ENCODE results near the gene RNF220.

The RNF220 gene

DNA sequence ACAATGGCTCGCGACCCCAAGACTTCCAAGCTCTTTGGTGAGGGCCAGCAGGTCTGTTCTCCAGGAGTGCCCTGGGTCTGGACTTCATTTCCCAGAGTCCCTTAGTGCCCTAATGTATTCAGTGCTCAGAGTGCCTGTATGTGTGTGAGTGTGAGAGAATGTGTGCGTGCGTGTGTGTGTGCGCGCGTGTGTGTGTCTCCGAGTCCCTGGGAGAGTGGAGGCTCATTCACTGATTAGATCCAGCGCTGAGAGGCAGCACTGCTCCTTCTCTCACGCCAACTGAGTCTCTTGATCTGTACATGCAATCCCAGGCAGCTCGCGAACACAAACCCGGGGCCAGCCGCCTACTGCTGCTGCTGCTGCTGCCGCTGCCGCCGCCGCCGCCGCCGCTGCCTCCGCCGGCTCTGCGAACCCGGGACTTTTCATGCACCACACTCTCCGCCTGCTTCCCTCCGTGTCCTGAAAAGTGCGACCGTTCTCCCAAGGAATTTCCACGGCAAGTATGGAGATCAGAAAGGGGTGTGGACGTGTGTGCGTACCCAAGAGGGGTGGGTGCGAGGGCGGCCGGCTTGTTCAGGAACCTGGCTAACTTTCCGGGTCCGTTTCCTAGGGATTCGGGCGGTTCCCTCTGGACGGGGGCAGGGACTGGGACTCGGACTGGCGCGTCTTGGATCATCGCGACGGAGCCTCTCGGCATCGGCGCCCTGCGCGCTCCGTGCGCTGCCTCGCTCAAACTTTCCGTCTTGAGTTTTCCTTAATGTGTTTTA lies at the start of gene RNF220:
Gene RNF220, plus strand, starts transcription at position 225 of the 767 bp plus-strand sequence.
- no peak for DNase-seq (ENCODE audit: low read depth in 2 of 2)

DNA sequence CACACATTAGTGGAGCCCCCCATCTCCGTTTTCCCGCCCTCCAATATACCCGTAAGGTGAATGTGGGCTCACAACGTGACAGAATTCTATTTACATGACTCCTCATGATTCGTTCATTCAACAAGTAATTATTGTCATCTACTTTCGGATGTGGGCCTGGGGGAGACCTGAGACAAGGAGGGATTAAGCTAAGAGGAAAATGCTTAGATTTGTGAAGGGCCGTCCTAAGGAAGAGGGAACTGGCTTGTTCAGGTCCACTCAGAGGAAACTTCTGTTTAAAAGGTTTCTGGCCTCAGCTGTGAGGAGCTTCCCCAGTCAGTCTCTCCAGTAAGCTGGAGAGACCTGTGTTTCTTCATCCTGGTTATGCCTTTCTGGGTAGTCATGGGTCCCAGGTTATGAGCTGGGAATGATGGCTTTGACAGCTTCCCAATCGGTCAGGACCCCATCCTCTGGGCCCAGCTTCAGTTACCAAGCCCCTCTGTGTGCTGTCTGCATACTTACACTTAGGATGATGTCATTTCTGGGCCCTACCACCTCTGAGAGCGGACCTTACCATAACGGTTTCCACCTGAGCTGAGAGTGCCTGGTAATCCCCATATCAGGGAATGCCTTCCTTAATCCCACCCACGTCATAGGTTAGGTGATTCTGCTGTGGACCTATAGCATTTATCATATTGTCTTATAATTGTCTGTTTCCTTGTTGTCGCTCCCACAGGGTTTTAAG lies 49.3 kb upstream of the RNF220 start:
- DNase-seq (ENCODE audit: low read depth in 2 of 2) = no peak

DNA sequence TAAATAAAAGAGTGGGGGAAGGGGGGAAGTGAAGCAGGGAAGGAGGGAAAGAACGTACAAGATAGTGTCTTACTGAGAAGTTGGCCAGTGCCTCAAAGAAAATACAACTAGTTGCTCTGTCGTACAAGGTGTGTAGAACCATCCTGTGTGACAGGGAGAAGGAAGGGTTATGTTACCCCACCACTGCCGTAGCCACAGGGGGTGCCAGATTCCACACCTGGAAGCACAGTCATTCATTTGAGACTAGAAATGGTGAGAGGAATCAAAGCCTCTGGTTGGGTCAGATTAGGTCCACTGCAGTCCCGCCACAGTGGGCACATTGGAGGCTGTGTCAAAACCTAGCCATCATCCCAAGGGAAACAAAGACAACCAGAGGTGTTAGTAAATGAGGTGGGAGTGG lies 47.3 kb upstream of the RNF220 start:
- DNase-seq (ENCODE audit: low read depth in 2 of 2) = no peak

DNA sequence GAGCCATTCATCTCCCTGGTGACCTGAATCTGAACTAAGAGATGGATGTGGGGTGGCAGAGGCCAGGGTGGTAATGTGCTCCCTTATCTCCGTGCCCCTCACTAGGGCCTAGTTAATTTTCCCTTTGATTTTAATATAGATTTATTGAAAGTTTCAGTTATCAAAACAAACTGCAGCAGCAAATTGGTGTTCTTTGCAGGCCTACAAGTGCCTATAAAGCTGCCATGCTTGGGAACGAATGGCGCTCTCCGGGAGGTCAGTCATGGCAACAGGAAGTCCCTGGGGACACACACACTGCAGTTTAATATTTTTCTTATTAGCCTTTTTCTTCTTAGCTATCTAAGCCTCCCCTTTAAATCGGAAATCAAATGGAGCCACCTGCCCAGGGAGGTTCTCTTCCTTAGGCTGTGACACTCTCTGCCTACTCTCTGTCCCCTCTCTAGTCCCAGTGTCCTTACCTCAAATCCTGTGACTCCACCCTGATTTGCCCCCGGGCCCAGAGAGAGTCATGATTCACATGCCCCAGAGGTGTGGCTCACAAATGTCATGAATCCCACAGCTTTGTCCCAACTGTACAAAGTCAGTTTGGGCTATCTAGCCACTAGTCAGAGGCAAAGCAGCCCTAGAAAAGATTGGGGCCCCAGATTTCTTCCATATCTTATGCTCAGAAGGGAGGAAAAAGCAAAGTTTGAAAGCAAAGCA lies 45.7 kb upstream of the RNF220 start:
- DNase-seq (ENCODE audit: low read depth in 2 of 2) = no peak

DNA sequence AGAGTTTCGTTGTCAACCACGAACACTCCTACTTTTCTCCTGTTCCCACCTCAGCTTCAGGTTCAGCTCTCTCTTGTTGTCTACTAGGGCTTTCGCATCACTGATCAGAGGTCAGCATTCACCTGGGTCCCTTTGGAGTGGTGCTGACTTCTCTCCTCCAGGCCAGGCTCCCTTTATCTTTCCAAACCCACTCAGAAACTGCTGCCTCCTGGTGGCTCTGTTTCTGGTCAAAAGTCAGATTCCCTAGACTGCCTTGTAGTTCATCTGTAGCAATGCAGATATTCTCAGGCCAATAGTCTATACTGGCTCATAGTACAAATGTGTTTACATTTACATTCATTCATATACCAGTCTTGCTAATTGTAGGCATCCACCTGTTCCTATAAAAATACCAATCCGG lies 43.6 kb upstream of the RNF220 start:
- DNase-seq (ENCODE audit: low read depth in 2 of 2) = no peak

DNA sequence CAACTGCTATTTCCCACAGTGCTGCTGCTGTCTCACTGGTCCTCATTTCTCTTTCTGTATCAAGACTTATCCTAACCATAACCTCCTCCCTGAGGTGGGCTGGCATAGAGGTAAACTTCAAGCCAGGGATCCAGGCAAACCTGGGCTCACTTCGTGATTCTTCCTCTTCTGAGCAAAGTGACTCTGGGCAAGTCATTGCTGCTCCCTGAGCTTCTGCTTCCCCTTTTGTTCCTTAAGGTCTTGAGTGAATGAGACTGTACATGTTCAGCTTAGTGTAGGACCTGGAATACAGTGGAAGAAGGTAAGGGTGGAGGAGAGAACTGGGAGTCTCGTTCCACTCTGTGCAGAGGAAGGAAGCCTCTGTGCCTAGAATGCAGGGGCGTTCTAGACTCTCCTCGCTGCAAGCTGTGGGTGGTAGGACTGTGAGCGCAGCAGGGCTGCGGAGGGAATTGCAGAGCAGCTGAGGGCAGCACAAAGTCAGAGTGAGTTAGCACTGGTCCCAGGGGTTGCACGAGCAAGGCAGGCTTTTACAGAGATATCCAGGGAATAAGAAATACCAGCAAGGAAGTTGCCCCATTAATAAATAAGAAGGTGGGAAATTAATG lies 38.6 kb upstream of the RNF220 start:
- DNase-seq (ENCODE audit: low read depth in 2 of 2) = no peak

DNA sequence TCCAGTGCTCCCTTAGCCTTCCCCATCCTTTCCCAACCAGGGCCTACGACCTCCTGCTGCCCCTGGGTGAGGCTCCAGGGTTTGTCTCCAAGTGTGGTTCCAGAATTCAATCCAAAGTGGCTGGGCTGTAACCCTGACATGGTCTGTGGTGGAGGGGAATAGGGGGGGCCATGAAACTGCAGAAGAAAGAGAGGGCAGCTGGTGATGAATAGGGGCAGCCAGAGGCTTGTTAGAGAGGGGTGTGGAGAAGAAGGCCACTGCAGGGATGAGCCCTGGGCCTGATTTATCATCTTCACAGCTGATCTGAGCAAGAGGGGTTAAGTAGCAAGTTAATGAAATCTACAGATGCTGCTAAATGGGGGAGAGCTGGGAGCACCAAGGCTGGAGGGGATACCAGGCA lies 37.1 kb upstream of the RNF220 start:
- DNase-seq (ENCODE audit: low read depth in 2 of 2) = no peak

DNA sequence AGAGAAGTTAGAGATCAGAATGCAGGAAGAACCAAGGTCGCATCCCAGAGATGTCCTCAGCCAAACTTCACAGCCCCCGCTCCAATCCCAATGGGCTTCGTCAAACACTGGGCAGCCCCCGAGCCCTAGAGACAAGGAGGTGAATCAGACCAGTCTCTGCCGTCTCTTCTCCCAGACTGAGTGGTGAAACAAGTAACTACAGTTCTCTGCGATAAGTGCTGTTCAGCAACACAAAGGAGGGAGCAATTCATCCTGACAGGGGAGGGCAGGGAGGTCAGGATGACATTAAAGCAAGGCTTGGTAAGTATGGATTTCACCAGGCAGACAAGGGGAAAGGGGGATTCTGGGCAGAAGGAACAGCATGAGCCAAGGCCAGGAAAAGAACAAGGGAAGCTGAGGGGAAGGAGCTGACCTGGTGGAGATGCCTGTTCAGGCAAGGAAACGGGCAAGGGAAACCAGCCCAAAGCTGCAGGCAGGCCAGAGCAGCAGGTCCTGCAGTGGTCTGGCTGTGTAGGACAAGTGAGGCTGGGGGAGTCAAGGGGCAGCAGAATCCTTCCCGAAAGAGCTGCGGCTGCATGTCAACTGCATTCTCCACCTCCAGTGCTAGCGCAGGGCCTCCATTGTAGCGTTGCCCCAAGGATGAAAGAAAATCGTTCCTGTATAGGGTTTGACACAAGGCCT lies 36.4 kb upstream of the RNF220 start:
- no peak for DNase-seq (ENCODE audit: low read depth in 2 of 2)

DNA sequence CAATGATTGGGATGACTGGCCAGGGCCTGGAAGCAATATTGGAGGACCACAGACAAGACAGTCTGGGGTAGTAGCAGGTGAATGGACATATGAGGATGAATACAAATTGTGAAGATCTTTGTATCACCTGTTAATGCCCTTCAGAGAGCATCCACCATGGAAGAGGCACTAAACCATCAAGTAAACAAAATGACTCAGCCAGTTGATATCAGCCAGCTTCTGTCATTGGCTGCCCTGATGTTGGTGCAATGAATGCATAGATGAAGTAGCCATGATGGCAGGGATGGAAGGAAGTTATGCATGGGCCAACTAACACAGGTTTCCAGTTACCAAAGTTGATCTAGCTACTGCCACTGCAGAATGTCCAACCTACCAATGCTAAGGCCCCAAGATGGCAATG lies 33.8 kb upstream of the RNF220 start:
- no peak for DNase-seq (ENCODE audit: low read depth in 2 of 2)

DNA sequence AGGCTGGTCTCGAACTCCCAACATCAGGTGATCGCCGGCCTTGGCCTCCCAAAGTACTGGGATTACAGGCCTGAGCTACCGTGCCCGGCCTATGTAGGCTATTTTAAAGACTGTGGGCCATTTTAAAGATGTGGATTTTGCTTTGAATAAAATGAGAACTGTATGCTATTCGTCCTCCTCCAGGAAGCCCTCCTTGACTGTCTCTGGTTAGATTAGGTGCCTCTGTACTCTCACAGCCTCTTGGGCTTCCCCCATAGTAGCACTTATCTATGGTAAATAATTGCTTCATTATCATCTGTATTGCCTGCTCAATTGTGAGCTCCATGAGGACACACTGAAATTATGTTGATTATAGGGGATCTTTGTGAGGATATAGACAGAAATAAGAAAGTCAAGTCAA lies 29.5 kb upstream of the RNF220 start:
- no peak for DNase-seq (ENCODE audit: low read depth in 2 of 2)

DNA sequence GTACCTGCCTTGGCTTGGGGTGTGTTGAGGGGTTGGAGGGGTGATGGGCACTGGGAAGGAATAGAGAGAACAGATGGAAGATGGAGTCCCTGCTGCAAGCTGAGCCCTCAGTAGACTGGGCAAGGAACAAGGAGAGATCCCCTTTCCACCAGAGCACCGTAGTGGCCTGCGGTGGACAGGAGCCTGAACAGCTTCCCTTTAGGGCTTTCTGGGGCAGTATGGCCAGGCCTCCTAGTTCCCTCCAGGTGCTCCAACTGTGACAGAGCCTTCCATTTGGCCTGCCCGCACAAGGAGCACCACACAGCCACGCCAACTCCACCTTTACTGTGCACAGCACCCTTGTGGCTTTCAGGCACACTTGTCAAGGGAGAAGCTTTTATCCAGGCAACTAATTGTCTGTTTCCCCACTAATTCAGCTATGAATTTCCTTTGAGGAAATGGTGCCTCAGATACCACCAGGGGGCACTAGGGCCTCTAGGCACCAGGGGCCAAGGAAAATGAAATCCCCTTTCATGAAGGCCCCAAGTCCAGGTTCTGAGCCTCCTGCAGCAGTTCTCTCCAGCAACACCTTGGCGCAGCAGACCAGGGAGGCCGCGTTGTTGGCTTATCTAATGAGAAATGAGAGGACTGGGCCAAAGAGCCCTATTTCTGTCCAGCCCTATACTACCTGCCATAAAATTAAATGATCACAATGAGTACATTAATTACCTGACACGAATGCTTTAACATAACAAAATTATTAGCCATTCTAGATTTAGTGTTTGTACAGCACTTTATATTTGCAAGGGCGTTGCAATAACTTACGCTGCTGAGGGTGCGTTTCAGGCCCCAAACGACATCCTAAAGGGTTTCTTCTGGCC lies 26.9 kb upstream of the RNF220 start:
- DNase-seq (ENCODE audit: low read depth in 2 of 2) = peak in 1 of 2 experiments; percentile 43

DNA sequence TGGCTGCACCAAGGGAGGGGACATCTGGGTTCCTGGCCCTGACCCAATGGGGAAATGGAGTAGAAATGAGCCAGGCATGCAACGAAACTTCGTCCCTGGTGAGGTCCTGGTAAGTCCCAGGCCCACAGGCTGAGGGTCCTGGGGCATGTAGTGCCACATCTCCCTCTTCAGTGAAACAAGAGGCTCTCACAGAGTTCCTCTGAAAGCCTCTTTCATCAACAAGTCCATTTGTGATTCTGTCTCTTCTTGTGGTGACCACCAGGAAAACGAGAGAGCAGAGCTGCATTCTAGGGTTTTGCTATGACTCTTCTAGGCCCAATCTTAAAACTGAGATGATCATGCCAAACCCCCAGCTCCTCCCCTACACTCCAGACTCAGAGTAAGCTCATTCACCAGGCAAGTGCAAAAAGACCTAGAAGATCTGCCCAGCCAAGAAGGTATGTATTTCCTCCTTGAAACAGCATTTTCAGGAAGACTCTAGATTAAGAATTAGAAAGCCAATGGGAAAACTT lies 24.3 kb upstream of the RNF220 start:
- DNase-seq (ENCODE audit: low read depth in 2 of 2) = no peak

DNA sequence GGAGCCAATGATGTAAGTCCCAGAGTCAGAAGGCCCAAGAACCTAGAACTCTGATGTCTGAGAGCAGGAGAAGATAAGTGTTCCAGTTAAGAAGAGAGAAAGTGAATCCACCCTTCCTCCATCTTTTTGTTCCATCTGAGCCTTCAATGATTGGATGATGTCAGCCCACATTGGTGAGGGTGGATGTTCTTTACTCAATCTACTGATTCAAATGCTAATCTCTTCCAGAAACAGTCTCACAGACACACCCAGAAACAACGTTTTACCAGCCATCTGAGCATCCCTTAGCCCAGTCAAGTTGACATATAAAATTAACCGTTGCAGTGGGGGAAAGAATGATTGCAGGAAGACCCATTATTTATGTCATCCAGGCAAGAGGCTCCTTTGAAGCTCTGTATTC lies 16.5 kb upstream of the RNF220 start:
- no peak for DNase-seq (ENCODE audit: low read depth in 2 of 2)

DNA sequence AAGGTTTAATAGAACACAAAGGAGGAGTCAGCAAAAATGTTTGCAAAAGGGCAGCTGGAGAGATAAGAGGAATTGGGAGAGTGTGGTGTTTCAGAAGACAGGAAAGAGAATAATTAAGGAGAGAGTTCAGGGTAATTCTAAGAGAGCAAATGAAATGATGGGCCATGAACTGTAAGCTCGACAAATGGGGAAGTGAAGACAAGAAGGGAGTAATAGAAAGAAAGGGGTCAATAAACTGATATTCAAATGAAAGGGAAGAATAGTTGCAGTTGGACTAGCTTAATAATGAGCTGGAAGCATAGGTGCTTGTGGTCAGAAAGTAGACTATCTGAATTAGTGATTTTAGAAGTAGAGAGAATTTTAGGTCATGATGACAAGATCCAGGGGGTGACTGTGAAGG lies 15.6 kb upstream of the RNF220 start:
- DNase-seq (ENCODE audit: low read depth in 2 of 2) = no peak

DNA sequence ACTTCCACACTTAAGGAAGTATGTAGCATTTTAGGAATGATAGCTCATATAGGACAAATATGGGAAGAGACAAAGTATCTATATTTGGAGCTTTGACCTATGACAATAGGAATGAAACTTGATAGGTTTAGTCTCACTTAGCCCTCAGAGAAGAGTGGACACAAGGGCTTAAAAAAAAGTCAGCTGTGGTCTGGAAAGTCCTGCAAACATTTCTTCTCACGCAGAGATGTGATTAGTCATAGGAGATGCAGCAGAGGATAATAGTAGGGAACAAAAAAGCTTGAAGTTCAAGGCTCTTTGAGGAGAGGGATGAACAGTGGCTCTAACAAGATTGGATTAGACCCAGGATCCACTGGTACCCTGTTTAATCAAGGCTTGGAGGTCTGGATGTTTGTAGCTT lies 14.8 kb upstream of the RNF220 start:
- DNase-seq (ENCODE audit: low read depth in 2 of 2) = no peak

DNA sequence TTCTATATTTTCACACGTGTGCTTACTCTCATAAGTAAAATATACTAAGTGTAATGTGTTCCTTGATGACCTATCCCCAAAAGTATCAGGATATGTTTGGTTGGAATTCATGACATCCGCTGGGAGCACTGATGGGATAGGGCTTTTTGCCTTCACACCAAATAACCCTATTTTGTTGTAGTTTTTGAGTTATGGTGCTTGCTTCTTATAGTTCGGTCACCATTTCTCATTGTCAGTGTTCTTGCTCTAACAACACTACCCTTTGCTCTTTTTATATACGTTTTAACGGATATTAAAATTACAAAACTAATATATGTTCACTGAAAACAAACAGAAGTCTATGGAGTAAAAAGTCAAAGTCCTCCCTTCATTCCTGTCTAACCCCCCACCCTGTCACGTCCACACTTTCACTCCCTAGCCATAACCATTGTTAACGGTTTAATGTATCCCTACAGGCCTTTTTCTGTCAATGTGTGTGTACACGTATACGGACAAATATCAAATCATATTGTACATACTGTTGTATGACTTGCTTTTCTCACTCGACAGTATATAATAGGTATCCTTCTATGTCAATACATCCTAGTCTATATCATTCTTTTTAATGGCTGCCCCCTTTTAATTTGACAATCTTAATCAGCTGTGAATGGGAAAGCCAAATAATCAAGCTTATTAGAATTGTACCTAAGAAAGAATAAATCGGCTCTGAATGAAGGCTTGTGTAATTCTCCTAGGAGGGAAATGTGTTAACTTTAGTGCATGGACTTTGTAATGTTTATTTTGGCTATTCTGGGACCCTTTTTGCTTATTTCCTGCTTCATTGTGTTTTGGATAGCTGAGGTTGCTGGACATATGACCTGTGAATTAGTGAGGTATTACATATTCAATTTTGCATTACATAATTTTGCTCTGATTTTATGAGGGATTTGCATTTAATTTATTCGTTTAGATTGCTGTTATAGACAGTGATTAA lies 3.5 kb upstream of the RNF220 start:
- DNase-seq (ENCODE audit: low read depth in 2 of 2) = no peak

DNA sequence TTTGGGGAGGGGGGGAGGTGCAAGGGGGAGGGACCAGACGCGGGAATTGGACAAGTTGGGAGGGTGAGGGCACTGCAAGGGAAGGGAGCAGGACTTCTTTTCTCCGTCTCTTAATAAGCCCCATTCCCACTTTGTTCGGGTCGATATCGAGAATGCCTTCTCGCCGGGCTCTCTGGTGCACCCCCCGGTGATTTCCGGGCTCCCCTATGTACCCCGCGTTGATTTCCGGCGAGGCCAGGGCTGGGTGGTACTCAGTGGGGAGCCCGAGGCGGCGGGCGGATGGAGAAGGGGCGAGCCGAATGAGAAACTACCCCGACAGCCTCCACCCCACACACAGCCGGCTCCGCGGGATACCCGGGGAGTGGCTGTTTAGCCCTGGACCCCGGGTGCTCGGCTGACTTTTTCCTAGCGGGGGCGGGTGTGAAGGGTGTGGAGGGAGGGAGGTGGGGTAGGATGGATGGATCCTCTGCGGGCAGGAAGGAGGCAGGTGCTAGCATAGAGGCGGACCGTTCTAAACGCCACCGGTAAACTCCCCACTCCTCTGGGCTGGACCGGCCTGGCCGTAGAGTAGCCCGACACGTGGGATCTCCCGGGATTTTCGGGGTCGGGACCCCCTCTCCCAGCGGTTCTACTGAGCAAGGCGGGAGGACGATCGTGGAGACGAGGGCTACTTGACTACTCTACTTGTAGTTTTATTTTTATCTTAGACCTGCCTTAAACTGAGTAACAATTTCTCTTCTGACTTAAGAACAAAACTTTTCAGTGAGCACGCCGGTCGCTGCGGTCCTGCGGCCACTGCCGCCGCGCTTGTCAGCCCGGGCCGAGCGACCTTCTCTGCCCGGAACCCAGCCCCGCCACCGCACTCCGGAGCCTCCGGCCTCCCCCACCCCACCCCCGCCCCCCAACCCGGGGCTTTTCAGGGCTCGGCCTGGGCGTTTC lies 1.0 kb downstream of the RNF220 start:
- no peak for DNase-seq (ENCODE audit: low read depth in 2 of 2)

DNA sequence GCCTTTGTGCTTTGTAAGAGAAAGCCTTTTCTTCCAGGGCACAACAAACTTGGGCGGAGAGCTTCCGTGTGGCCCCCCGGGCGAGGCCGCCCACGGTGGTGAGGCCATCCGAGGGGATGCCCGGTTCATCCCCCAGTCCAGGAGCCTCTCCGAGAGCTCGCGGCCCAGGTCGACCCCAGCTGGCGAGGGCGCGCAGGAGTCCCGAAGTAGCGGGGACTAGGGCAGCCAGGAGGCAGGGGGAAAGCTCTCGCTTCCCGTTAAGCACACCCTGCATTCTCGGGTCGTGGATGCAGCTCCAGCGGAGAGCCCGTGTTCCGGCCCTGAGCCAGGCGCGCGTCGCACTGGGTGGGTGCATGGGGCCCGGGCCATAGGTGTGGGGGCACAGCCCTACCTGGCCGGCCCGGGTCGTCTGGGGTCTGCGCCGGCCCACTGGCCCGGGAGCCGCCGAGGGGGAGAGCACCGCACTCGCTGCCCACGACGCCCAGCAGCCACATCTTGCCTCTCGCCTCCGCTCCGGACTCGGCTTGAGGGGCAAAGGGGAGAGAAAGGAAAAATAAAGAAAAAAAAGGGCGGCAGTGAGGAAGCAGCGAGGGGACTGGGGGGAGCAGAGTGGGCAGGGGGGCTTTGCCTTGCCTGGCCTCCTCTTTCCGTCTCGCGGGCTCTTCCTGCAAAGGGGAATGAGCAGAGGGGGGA lies 1.8 kb downstream of the RNF220 start:
- no peak for DNase-seq (ENCODE audit: low read depth in 2 of 2)
